Measurements from ENCODE around the gene GDA.

- TF ChIP-seq POLR2A (IDR thresholded peaks at IDR 0.05) (no peak), CTCF (IDR thresholded peaks at IDR 0.05) (no peak)
These were observed 17.2 kb upstream of the GDA start for GRCh38 chr9:72132052-72132451.
